Gastrocnemius medialis (tissue), 4 donors: ENCODE measurements around the gene CHSY1.

Source experiments
- CTCF ChIP-seq, 5 experiments: fragments of 450-650 bp in 3 of 5; fragments of 200-600 bp in 2 of 5; sonication (generic) in 2 of 5; IDR thresholded peaks in 4 of 5; conservative IDR thresholded peaks in 1 of 5; 1 replicate in 4 of 5; 2 replicates in 1 of 5; pipeline ENCODE4 v1.5.1; 2016 to 2019; ENCODE audit warnings: antibody characterized with exemption in 5 of 5, mild to moderate bottlenecking in 3 of 5, moderate library complexity in 3 of 5
- POLR2A ChIP-seq, 2 donors: fragments of 450-650 bp; IDR thresholded peaks; one replicate each; pipeline ENCODE4 v1.6.1; 2017; ENCODE audit warnings: antibody characterized with exemption in 2 of 2, mild to moderate bottlenecking in 2 of 2, moderate library complexity in 2 of 2

GRCh38 chr15:101139986-101140696 is 111.7 kb downstream of the CHSY1 start:
- TF ChIP-seq CTCF (IDR thresholded peaks at IDR 0.05 in 4 of 5, conservative IDR thresholded peaks at IDR 0.05 in 1 of 5) (no peak), POLR2A (IDR thresholded peaks at IDR 0.05) (no peak)
